ENCODE results near the gene DDOST.
A peak's percentile ranks its signal among the peaks of the same experiment; 100 is the strongest.

DDOST gene

GRCh38 chr1:20660847-20661206, 342 bp downstream of the DDOST start:
- DNase-seq (ENCODE audit: low read depth in 2 of 2), result no peak

- DNase-seq (ENCODE audit: low read depth in 2 of 2), result no peak
These were observed 806 bp downstream of the DDOST start for GRCh38 chr1:20660363-20660762.

GRCh38 chr1:20658166-20658915, 2.8 kb downstream of the DDOST start:
- DNase-seq (ENCODE audit: low read depth in 2 of 2), result no peak

GRCh38 chr1:20657024-20657423, 4.1 kb downstream of the DDOST start:
- no peak for DNase-seq (ENCODE audit: low read depth in 2 of 2)

GRCh38 chr1:20654104-20654690, 7.0 kb downstream of the DDOST start:
- DNase-seq (ENCODE audit: low read depth in 2 of 2), result no peak

GRCh38 chr1:20652300-20652699, 8.9 kb downstream of the DDOST start:
- DNase-seq (ENCODE audit: low read depth in 2 of 2), result no peak

GRCh38 chr1:20648946-20649345, 12.2 kb downstream of the DDOST start:
- DNase-seq (ENCODE audit: low read depth in 2 of 2), result no peak

GRCh38 chr1:20648438-20648837, 12.7 kb downstream of the DDOST start:
- no peak for DNase-seq (ENCODE audit: low read depth in 2 of 2)

- DNase-seq (ENCODE audit: low read depth in 2 of 2), result no peak
These were observed 15.8 kb downstream of the DDOST start for GRCh38 chr1:20645414-20645813.

GRCh38 chr1:20644416-20644815, 16.8 kb downstream of the DDOST start:
- no peak for DNase-seq (ENCODE audit: low read depth in 2 of 2)

- no peak for DNase-seq (ENCODE audit: low read depth in 2 of 2)
These were observed 18.1 kb downstream of the DDOST start for GRCh38 chr1:20643080-20643479.

GRCh38 chr1:20641975-20642374, 19.2 kb downstream of the DDOST start:
- no peak for DNase-seq (ENCODE audit: low read depth in 2 of 2)

GRCh38 chr1:20640183-20640597, 21.0 kb downstream of the DDOST start:
- peak; percentile 25 to 37 for DNase-seq (ENCODE audit: low read depth in 2 of 2)

- DNase-seq (ENCODE audit: low read depth in 2 of 2), result no peak
These were observed 24.3 kb downstream of the DDOST start for GRCh38 chr1:20636785-20637347.

GRCh38 chr1:20634594-20635084, 26.5 kb downstream of the DDOST start:
- no peak for DNase-seq (ENCODE audit: low read depth in 2 of 2)

GRCh38 chr1:20634065-20634593, 27.0 kb downstream of the DDOST start:
- DNase-seq (ENCODE audit: low read depth in 2 of 2), result no peak

GRCh38 chr1:20633190-20634064, 27.7 kb downstream of the DDOST start, which contains the start of gene PINK1:
Gene PINK1, plus strand, starts transcription at chr1:20633458. Its CDS starts 91 bp downstream, at chr1:20633549.
- peak; percentile 71 to 83 for DNase-seq (ENCODE audit: low read depth in 2 of 2)

GRCh38 chr1:20632386-20632785, 28.8 kb downstream of the DDOST start:
- no peak for DNase-seq (ENCODE audit: low read depth in 2 of 2)

- no peak for DNase-seq (ENCODE audit: low read depth in 2 of 2)
These were observed 30.4 kb downstream of the DDOST start for GRCh38 chr1:20630729-20631128.

GRCh38 chr1:20626524-20626923, 34.6 kb downstream of the DDOST start:
- no peak for DNase-seq (ENCODE audit: low read depth in 2 of 2)

- DNase-seq (ENCODE audit: low read depth in 2 of 2), result no peak
These were observed 35.1 kb downstream of the DDOST start for GRCh38 chr1:20626098-20626427.

Measured in stimulated activated CD4-positive, alpha-beta T cell treated with anti-CD3 and anti-CD28 coated beads, Interleukin-1b, Interleukin-23, amount 100 ng/mL, for 1 hour (primary cell).